ENCODE results near the gene TRRAP. TPM values are rescaled to one million over a fixed set of nuclear protein-coding genes. Genes with fewer than 3 reads are reported as not detected.

TRRAP gene
- total RNA-seq, 1 donor from 2014 or later, result 13.5 TPM

DNA sequence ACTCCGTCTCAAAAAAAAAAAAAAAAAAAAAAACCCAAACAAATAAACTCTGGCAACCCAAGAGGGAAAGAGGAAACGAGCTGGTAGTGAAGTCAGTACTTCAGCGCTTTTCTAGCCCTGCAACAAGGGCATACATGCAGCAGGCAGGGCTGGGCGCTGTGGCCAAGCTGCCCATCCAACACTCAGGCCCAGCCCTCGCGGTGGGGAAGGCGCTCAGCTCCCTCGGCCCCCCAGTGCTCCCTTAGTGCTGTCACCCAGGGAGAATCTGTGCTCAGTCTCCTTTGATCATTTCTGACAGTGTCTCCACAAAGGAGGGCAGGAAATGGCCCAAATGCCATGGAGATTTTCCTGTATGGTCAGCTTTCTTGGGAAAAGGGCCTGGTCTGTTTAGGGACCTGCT, 168.4 kb downstream of the TRRAP start:
- DNase-seq (ENCODE audit: low read depth in 2 of 2), result no peak

GRCh38 chr7:99047526-99048077, 169.3 kb downstream of the TRRAP start:
- DNase-seq (ENCODE audit: low read depth in 2 of 2), result no peak

GRCh38 chr7:99050971-99051370, 172.6 kb downstream of the TRRAP start:
- peak in 1 of 2 donors; percentile 15 for DNase-seq (ENCODE audit: low read depth in 2 of 2)

DNA sequence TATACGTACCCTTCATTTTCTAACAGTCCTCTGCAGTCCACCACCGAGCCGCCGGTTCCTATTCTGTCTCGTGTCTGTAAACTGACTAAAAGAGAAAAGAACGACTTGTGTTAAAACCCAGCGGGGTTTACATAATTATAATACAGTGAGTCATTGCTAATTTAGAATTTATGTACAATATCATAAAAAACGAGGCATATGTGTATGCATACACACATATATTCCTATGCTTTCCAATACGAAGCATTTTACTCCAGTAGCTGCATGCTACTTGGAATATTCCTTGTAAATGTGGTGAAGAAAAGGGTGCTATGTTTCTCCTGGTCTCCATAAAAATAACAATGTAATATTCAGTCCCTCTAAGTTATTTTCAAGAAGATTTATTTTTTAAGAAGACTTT, 176.4 kb downstream of the TRRAP start:
- DNase-seq (ENCODE audit: low read depth in 2 of 2), result no peak

GRCh38 chr7:99061001-99061776, 182.9 kb downstream of the TRRAP start:
- DNase-seq (ENCODE audit: low read depth in 2 of 2), result no peak

Other genes with a start within 250 kb of the TRRAP start
- not detected in 2 replicates for gene TMEM130, start 8.5 kb upstream of the TRRAP start, total RNA-seq